Measurements from ENCODE around the gene HSPA12A.

- no peak for TF ChIP-seq CTCF (IDR thresholded peaks at IDR 0.05)
- TF ChIP-seq, protein P1, sequence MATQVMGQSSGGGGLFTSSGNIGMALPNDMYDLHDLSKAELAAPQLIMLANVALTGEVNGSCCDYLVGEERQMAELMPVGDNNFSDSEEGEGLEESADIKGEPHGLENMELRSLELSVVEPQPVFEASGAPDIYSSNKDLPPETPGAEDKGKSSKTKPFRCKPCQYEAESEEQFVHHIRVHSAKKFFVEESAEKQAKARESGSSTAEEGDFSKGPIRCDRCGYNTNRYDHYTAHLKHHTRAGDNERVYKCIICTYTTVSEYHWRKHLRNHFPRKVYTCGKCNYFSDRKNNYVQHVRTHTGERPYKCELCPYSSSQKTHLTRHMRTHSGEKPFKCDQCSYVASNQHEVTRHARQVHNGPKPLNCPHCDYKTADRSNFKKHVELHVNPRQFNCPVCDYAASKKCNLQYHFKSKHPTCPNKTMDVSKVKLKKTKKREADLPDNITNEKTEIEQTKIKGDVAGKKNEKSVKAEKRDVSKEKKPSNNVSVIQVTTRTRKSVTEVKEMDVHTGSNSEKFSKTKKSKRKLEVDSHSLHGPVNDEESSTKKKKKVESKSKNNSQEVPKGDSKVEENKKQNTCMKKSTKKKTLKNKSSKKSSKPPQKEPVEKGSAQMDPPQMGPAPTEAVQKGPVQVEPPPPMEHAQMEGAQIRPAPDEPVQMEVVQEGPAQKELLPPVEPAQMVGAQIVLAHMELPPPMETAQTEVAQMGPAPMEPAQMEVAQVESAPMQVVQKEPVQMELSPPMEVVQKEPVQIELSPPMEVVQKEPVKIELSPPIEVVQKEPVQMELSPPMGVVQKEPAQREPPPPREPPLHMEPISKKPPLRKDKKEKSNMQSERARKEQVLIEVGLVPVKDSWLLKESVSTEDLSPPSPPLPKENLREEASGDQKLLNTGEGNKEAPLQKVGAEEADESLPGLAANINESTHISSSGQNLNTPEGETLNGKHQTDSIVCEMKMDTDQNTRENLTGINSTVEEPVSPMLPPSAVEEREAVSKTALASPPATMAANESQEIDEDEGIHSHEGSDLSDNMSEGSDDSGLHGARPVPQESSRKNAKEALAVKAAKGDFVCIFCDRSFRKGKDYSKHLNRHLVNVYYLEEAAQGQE (IDR thresholded peaks at IDR 0.05) = no peak
- TF ChIP-seq, protein P2, sequence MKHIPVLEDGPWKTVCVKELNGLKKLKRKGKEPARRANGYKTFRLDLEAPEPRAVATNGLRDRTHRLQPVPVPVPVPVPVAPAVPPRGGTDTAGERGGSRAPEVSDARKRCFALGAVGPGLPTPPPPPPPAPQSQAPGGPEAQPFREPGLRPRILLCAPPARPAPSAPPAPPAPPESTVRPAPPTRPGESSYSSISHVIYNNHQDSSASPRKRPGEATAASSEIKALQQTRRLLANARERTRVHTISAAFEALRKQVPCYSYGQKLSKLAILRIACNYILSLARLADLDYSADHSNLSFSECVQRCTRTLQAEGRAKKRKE (CRISPR knock-in tag; IDR thresholded peaks at IDR 0.05; ENCODE audit: low read depth) = no peak
- TF ChIP-seq HMGXB4 (CRISPR knock-in tag; IDR thresholded peaks at IDR 0.05; ENCODE audit: borderline replicate concordance) = no peak
- TF ChIP-seq CHD2 (IDR thresholded peaks at IDR 0.05; ENCODE audit: low read length, partially characterized antibody) = no peak
- no peak for TF ChIP-seq RFX5 (IDR thresholded peaks at IDR 0.05)
- TF ChIP-seq EP300 (IDR thresholded peaks at IDR 0.05) = no peak
- TF ChIP-seq RAD21 (conservative IDR thresholded peaks at IDR 0.05 in 1 of 2, IDR thresholded peaks at IDR 0.05 in 1 of 2) = no peak
- no peak for TF ChIP-seq HOXA7 (CRISPR knock-in tag; IDR thresholded peaks at IDR 0.05)
- no peak for TF ChIP-seq TP53 (CRISPR knock-in tag; IDR thresholded peaks at IDR 0.05)
Observed at GRCh38 chr10:116747325-116747724, 5.0 kb upstream of the HSPA12A start.
